Osteoblast (primary cell): ENCODE measurements around the gene CELSR1. TPM values are rescaled to one million over a fixed set of nuclear protein-coding genes. Genes with fewer than 3 reads are reported as not detected.
A peak's percentile ranks its signal among the peaks of the same experiment; 100 is the strongest.

Experiments used
- DNase-seq: peaks from one replicate; pipeline ENCODE4 v3.0.0; 2011; ENCODE audit warnings: low spot score, mixed read lengths; ENCODE audit not compliant: insufficient read length; ENCODE audit errors: missing footprints
- H2AFZ ChIP-seq: 2 replicates; pipeline ENCODE4 v1.6.0; 2011; ENCODE audit warnings: mild to moderate bottlenecking, low read length
- H3K27ac ChIP-seq: 2 replicates; pipeline ENCODE4 v1.5.1; 2011; ENCODE audit warnings: mild to moderate bottlenecking, low read depth, low read length, moderate library complexity
- H3K27me3 ChIP-seq: 2 replicates; pipeline ENCODE4 v1.6.0; 2012; ENCODE audit warnings: mild to moderate bottlenecking, control low read depth, inconsistent platforms, low read length, moderate library complexity; ENCODE audit not compliant: insufficient read depth
- H3K36me3 ChIP-seq: 2 replicates; pipeline ENCODE4 v1.5.1; 2011; ENCODE audit warnings: mild to moderate bottlenecking, low read length, control low read depth, moderate library complexity; ENCODE audit not compliant: insufficient read depth
- H3K4me1 ChIP-seq: 2 replicates; pipeline ENCODE4 v1.5.1; 2011; ENCODE audit warnings: mild to moderate bottlenecking, low read length, control low read depth, moderate library complexity; ENCODE audit not compliant: insufficient read depth
- H3K4me2 ChIP-seq: 2 replicates; pipeline ENCODE4 v1.6.0; 2011; ENCODE audit warnings: mild to moderate bottlenecking, low read length; ENCODE audit not compliant: insufficient read depth
- H3K4me3 ChIP-seq: fragments of 200-600 bp; sonication (generic); 3 replicates; pipeline ENCODE4 v1.5.1; 2012; ENCODE audit warnings: mild to moderate bottlenecking, low read length, inconsistent platforms; ENCODE audit not compliant: insufficient read depth
- H3K79me2 ChIP-seq: 2 replicates; pipeline ENCODE4 v1.6.0; 2012; ENCODE audit warnings: mild to moderate bottlenecking, low read length, control low read depth, inconsistent platforms; ENCODE audit not compliant: insufficient read depth
- H3K9me3 ChIP-seq: 2 replicates; pipeline ENCODE4 v1.5.1; 2011; ENCODE audit warnings: low read depth, low read length, control low read depth
- H4K20me1 ChIP-seq: 2 replicates; pipeline ENCODE4 v1.6.0; 2012; ENCODE audit warnings: mild to moderate bottlenecking, low read length, control low read depth; ENCODE audit not compliant: insufficient read depth
- CTCF ChIP-seq: IDR thresholded peaks from 2 replicates; pipeline ENCODE4 v1.5.1; 2011; ENCODE audit warnings: mild to moderate bottlenecking, low read depth, low read length, moderate library complexity; ENCODE audit errors: extremely low read depth
- total RNA-seq: library from RNA; depleted of rRNA; stranded (reverse); fragments of >200 nt; gene quantifications from 2 replicates; pipeline ENCODE4 v1.2.3, GENCODE V29; 2012

The CELSR1 gene
- total RNA-seq, 1 donor: 3.6 TPM

- Histone ChIP-seq H2AFZ (no peak overlapping the region), H3K79me2 (peaks cover 37% of the 10 kb centered on the region), H3K27ac (no peak overlapping the region), H3K36me3 (no peaks in the 10 kb centered on the region), H3K9me3 (no peaks in the 10 kb centered on the region), H3K4me1 (peaks cover 7% of the 10 kb centered on the region), H3K4me3 (no peak overlapping the region), H3K4me2 (no peak overlapping the region), H3K27me3 (peaks cover 3% of the 10 kb centered on the region), H4K20me1 (peaks cover 44% of the 10 kb centered on the region)
- no peak for TF ChIP-seq CTCF
- DNase-seq: peak; percentile 59
Observed at GRCh38 chr22:46579751-46580449, 42.5 kb upstream of the CELSR1 start.

- TF ChIP-seq CTCF: no peak
- H3K27me3 ChIP-seq: peaks cover 3% of the 10 kb centered on the region
- no peak overlapping the region for H3K4me2 ChIP-seq
- H3K4me1 ChIP-seq: peaks cover 7% of the 10 kb centered on the region
- no peak overlapping the region for H3K4me3 ChIP-seq
- H3K9me3 ChIP-seq: no peaks in the 10 kb centered on the region
- H4K20me1 ChIP-seq: peaks cover 42% of the 10 kb centered on the region
- H3K27ac ChIP-seq: no peak overlapping the region
- H3K36me3 ChIP-seq: no peaks in the 10 kb centered on the region
- H3K79me2 ChIP-seq: peaks cover 35% of the 10 kb centered on the region
- no peak overlapping the region for H2AFZ ChIP-seq
- peak; percentile 83 for DNase-seq
Observed at GRCh38 chr22:46578824-46579561, 41.6 kb upstream of the CELSR1 start.

- no peak overlapping the region for H3K27ac ChIP-seq
- no peak for TF ChIP-seq CTCF
- H3K4me1 ChIP-seq: peaks cover 7% of the 10 kb centered on the region
- no peak overlapping the region for H2AFZ ChIP-seq
- H3K27me3 ChIP-seq: peaks cover 3% of the 10 kb centered on the region
- H3K36me3 ChIP-seq: no peaks in the 10 kb centered on the region
- H3K4me2 ChIP-seq: peak overlapping the region; percentile 84
- peaks cover 30% of the 10 kb centered on the region for H3K79me2 ChIP-seq
- H3K4me3 ChIP-seq: peak overlapping the region; percentile 76
- DNase-seq: peak; percentile 78
- no peaks in the 10 kb centered on the region for H3K9me3 ChIP-seq
- H4K20me1 ChIP-seq: peaks cover 36% of the 10 kb centered on the region
Observed at GRCh38 chr22:46578251-46578823, 40.9 kb upstream of the CELSR1 start.
